ENCODE results near the gene ST3GAL3.

DNA sequence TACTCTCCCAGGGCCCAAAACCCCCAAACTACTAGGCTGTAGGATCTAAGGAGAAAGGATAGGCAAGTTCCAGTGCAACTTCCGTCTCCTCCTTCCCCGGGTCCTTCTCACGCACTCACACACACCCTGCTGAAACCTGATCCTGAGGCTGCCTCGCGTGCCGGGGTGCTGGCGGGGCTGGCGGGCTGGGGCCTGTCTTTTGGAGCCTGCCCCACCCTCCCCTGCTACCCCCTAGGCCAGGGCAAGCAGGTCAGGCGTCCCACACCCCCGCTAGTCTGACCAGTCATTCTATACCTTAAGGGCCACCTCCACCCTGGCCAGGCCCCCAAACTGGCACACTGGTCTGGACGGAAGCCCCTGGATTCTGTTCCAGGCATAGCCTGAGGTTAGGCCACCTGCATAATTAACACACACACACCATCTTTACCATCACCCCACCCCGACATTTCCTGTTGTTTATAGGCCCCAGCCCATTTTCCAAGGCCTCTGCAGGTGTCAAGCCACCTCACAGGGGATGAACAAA lies 178.0 kb downstream of the ST3GAL3 start:
- TF ChIP-seq, protein P1, sequence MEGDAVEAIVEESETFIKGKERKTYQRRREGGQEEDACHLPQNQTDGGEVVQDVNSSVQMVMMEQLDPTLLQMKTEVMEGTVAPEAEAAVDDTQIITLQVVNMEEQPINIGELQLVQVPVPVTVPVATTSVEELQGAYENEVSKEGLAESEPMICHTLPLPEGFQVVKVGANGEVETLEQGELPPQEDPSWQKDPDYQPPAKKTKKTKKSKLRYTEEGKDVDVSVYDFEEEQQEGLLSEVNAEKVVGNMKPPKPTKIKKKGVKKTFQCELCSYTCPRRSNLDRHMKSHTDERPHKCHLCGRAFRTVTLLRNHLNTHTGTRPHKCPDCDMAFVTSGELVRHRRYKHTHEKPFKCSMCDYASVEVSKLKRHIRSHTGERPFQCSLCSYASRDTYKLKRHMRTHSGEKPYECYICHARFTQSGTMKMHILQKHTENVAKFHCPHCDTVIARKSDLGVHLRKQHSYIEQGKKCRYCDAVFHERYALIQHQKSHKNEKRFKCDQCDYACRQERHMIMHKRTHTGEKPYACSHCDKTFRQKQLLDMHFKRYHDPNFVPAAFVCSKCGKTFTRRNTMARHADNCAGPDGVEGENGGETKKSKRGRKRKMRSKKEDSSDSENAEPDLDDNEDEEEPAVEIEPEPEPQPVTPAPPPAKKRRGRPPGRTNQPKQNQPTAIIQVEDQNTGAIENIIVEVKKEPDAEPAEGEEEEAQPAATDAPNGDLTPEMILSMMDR (IDR thresholded peaks at IDR 0.05) = no peak
- TF ChIP-seq POLR2A (IDR thresholded peaks at IDR 0.05) = no peak
- TF ChIP-seq POLR2AphosphoS5 (IDR thresholded peaks at IDR 0.05) = no peak

Measured in prostate gland (tissue), 2 donors.